Activated CD4-positive, alpha-beta T cell treated with anti-CD3 and anti-CD28 coated beads, Interleukin-10, Interleukin-2, amounts not matched to agents 100 ng/mL and 50 ng/mL, durations not matched to agents 16 hours and 8 hours (primary cell): ENCODE results near the gene RAMACL.
"Not testable (repeated sequence)": the region's sequence is repeated elsewhere in the genome, so short reads cannot be mapped to it uniquely, and the experiment has no call there.

Experiments
- DNase-seq: peaks from one replicate; pipeline ENCODE4 v3.0.0-alpha.2; 2020

RAMACL gene

DNA sequence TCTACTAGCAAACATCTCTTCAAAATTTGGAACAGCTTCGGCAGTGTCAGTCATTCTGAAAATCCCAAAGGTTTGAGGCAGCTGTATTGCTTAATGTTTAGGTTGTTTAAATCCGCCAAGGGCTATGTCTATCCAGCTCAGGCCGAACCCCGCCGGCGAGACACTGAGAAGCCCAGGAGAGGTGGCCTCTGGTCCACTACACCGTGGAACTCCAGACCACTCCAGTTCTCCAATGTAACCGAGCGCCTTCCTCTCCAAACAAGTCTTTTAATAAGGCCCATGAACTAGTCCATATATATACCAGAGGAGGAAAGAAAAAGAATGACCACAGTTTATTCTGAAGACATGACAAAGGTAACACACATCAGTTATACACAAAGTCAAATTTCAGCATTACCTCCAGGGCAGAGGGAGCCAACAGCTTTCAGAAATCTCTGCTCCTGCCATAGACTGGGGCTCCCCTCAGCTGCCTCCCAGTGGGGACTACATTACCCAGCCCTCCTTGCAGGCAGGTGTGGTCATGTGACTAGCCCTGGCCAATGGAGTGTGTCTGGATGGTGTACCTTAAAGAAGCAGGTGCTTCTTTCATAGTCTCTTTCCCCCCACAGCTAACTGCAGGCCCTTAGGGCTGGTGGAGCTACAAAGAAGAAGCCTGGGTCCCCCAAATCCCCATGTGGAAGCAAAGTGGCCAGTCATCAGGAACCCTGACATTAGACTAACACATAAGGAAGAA is at the start of gene RAMACL:
RAMACL (minus strand) TSS at position 255 of the 733 bp plus-strand sequence; CDS start at position 54, 201 bp downstream.
- DNase-seq, result peak; percentile 62

DNA sequence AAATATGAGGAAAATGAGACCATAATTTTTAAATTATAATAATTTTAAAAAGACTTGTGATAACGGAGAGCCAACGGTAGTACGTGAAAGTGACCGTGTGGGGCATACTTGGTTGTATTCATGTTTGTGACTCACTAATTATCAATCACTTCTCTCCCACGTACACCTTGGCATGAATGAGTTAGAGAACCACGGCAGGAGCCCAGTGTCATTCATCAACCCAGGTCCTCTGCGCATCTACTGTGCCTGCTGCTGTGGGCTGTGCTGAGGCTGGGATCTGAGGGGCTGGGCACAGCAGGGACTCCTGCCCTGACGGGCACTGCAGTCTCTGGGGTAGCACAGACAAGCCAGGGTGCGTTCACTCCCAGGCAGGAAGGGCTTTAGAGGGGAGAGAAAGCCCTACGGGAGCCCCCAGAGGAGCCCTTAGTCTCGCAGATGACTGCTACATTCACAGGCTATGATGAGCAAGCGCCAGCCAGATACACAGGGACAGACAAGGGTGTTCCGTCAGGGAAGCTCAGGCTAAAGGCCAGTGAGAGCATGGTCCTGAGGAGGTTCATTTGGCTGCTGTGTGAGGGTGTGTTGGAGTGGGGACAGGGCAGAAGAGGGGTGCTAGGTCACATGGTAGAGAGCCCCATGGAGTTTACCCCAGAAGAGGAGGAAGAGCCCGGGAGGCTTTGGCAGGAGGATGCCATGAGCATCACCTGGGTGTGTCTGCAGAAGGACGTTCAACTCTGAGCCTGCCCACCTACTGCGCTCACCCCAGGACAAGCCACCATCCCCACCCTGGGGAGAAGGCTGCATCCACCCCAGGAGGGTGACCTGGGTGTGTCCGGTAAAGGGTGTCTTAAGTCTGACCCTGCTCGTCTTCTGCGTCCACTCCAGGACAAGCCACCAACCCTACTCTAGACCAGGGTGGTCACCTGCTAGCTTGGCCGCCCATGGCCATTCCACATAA is 48.8 kb upstream of the RAMACL start:
- DNase-seq, result no peak

DNA sequence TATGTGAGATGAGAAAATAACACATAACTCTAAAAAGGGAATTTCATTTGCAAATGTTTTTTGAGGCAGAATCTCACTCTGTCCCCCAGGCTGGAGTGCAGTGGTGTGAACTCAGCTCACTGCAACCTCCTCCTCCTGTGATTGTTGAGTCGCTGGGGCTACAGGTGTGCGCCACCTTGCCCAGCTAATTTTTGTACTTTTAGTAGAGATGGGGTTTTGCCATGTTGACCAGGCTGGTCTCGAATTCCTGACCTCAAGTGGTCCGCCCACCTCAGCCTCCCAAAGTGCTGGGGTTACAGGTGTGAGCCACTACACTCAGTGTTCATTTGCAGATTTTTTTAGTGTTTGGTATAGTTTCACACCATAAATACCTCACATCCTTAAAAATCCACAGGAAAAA is 48.1 kb upstream of the RAMACL start:
- not testable (repeated sequence) for DNase-seq

DNA sequence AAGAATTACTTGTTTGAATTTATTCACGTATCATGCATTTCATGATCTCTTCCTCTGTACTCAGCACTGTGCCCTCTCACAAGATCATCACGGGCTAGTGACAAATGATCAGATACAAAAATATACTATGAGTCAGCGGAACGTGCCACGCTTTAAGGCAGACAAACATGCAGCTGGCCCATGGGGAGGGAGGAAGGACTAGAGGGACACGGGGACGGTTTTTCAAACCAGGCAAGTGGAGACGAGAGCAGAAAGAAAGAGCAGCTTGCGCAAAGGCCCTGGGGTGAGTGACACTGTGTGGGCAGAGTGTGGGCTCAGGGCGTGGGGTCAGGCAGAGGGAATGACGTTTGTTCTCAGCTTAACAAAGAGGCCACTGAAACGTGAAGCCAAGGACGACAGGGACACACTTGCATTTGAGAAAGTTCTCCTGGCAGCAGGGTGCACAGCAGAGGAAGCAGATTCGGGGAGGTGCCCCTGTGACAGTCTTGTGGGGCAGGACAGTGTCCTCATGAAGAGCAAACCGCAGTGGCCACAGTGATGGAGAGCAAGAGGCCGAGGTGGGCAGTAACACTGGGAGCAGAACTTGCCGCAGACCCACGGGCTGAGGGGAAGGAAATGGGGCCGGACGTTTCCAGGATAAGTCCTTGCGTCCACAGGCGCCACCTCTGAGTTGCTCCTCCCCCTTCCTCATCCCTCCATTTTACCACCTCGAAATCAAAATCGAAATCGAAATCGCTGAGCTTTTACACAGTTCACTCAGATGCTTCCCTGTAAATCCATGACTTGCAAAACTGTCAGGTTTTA is 47.5 kb upstream of the RAMACL start:
- no peak for DNase-seq

DNA sequence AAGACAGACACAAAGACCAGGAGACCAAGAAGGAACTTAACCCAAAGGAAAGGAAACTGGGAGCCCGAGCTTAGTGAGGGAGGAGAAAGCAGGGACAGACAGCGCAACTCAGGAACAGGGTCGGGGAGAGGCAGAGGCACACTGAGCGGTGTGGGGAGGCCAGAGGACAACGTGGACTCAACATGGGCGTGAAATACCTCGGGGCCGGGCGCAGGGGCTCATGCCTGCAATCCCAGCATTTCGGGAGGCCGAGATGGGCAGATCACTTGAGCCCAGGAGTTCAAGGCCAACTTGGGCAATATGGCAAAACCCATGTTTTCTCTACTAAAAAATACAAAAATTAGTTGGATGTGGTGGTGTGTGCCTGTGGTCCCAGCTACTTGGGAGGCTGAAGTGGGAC is 46.3 kb upstream of the RAMACL start:
- DNase-seq, result no peak

DNA sequence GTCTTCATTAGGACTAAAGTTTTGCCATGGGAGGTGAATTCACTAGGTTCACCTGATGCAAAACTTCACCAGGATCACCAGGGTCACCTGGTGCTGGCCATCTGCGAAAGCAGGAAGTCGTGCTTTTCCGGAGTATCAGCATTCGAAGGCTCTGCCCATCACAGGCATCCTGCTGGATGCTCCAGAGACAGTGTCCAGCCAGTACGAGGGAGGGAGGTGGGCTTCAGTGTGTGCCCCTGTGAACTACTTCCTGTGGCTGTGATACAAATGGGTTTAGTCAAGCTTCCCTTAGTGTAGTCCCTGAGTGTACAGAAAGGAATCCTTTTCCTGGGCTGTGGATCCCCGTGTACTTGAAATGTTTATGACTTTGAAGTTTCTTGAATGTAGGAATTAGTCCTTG is 44.0 kb upstream of the RAMACL start:
- DNase-seq, result no peak

DNA sequence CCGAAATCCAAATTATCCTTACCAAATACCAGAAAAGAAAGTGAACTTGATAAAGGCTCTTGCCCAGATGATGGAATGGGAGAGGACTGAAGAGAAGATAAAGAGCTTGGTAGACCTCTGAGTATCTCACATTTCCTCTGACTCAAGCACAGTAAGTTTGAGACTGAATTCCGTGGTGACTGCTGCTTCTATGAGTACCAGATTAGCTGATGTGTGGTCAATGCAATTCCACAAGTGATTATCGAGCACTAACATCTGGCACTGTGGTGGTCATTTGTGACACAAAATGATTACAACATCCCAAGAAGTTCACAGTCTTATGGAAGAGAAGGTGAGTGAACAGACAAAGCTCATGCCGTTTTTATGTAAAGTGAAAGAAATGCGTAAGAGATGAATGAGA is 43.1 kb upstream of the RAMACL start:
- peak; percentile 4 for DNase-seq

DNA sequence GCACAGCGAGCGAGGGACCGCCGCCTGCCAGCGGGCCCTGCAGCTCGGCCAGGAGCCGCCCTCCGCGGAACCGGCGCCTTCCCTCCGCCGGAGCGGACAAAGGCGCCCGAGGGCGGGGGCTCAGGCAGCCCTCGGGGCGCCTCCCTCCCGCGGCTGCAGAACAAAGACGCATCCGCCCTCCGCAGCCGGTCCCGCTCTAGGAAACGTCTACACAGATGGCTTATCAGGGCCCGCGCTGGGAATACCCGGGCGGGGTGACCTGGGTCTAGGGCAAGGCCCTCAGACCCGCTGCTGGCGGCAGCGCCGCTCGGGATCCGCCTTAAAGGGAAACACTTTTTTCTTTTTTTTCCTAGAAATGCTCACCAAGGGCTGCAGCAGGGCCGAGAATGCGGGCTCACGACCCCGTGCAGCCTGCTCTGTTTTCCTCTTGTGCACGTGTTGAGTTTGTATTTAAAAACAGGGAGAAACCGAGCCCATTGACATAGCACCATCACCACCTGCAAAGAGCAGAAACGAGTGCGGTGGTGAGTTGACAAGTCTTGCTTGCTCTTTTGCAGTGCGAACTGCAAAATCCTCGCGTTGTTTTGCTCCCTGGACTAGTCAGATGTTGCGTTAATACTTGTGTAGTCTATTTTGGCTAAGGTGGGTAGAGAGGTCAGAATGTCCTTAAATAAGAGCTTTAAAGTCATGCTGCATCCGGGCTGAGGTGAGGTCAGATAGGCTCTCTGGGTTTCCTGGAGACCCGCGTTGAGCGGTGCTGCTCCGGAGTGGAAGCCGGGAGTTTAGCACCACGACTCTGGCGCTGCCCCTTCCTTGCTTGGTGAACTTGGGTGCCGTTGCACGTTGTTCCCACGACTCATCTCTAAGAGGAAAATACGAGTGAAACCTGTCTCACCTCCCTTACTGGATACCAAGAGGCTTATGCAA is 41.7 kb upstream of the RAMACL start:
- DNase-seq, result peak; percentile 45

DNA sequence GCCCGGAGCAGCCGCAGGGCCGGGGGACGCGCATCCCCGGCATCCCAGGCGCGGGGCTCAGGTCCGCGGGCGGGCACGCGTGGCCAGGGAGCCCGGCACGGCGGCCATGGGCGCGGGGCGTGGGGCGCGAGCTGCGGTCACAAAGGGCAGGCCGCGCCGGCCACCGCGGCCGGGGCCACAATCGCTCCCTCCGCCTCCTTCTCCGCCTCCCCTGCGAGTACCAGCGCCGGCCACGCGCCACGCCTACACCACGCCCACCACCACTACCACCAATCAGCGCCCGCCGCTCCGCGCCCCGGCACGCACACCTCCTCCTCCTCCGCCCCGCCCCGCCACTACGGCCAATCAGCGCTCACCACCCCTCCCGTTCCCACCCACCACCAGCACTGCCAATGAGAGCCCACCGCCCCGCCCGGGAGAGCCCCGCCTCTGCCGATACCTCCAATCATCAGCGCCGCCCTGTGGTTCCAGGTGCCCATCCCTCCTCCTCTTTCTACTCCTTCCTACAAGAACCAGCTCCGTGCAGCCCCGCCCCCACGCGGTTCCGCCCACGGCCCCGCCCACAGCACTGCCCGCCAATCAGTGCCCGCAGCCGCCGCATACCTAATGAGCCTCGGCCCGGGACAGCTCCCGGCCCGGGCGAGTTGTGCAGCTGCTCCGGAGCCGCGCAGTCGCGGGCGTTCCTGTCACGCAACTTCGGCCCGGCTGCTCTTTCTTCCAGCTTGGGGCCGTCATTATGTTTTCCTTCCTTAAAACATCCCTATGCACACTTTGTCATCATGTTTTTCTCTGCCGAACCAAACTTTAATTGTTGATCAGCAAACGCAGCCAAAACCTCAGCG is 40.8 kb upstream of the RAMACL start, which contains the start of gene RPS6KA2:
RPS6KA2 (minus strand) TSS at position 219 of the 842 bp plus-strand sequence. CDS start 232 bp downstream, outside the sequence.
- DNase-seq, result peak; percentile 100

DNA sequence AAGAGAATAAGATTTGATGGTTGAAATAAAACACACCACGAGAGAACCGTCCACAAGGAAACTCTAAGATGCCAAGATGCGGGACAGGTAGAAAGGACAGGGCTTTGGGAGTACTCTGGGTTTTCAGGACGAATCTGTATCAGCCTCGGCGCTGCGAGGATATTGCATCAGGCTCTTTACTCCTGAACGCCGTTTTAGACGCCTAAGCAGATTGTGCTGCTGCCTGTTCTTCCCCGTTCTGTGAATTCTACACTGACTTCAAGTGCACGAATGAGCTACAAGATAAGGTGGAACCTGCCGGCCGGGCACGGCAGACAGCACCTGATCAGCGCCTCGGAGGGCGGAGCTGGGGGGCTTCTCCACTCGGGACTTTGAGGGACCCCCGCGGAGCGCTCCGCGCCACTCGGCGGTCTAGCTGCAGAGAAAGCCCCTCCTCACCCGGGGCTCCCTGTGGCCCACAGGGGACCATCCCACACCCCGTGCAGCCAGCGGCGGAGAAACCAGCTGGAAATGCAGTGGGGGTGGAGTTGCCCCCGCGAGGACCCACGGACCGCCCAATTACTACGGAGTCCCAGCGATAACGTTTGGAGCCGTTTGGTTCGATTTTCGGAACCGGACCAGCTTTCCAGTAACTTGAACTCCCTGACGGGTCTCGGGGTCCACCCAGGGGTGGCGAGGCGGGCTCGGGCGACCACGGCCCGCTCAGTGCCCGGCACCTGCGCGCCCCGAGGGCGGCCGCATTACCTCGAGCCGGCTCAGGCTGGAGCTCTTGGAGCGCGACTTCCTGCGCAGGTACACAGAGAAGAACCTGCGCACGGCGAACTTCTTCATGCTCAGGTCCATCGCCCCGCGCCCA is 39.9 kb upstream of the RAMACL start:
- peak; percentile 19 for DNase-seq

DNA sequence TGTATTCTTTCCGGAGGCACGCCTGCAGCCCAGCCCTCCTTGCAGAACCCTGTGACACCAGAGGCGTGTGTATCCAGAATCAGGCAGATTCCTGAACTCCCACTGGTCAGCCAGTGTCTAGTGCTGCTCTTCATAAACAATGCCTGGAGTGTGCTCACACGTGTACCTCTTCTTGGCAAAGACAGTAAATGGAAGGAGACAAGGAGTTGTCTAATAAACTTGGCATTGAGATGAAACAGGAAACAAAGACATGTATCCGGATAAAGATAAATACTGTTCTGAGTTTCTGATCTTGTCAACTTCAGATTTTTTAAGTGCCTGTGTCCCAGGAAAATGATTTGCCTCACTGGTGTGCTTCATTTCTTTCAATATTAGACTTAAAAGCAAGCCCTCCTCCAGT is 38.9 kb upstream of the RAMACL start:
- DNase-seq, result no peak

DNA sequence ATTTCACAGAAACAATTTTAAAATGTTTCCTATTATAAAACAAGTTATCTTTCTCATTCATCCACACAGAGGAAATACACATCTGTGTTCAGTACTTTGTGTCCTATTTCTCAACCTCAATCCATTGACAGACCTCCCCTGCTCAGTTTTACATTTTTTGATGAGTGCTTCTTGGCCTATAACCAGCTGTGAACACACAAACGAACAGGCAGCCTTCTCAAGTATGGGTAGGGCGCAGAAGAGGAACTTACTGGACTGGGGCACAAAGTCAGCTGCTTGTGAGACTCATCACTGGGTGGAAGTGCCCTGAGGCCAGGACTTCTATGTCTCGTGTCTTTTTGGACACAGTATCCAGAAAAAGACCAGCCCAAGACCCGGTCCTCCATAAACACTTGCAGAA is 37.8 kb upstream of the RAMACL start:
- DNase-seq, result no peak

DNA sequence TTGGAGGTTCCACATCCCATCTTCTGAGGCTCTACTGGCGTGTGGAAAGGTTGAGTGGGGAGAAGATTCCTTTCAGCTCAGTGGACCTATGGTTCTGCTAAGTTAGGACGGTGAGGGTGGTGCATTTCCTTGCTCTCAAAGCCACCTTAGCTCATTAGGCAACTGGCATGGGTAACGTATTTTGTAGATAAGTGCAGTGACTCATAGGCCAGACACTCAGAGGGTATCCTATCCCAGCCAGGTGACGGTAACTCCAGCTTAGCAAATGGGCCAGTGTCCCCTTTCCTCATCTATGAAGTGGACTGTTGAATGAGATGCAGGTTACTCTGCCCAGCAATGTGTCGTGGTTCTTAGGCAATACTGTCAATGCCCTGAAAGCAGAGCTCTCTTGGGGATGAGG is 36.8 kb upstream of the RAMACL start:
- no peak for DNase-seq

DNA sequence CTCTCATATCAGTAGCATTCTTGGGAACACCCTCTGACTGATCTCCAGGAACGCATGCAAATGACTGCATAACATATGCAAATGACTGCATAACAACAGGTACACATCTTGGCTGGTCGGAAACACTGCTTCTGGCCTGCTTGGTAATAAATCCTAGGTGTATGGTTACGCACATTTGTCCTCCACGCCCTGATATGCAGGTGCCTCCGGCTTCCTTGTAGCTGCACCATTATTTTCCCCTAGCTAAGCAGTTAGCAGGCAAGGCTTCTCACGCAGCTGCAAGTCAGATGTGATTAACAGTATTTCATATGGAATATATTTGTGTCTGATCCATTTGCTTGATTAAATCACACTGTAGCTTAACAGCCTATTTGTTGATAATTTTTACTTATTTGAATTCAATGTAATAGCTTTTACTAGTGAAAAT is 34.6 kb upstream of the RAMACL start:
- no peak for DNase-seq

DNA sequence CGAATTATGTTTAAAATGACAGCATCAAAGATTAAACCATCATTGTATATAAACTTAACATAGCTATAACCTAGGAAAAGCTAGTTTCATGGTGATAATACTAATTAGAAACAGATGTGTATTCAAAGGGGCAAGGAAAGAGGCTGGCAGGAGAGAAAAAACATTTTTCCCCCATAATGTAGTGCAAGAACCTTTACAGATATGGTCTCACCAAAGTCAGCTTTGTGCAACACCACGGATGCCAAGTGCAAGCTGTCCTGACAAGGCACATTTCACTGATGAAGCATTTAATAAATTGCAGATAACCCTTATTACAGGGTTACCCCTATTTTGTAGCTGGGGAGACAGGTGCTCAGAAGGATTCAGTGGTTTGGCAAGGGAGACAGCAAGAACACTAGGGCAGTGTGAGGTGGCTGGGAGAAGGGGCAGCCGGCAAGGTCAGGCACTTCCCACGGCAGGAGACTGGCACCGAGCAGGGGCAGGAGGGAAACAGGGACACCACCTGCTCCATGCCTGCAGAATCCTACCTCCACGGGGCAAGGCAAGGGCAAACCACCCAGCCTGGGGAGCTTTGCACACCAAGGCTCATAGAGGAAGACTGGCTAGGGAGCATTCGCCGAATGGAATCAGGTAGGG is 34.1 kb upstream of the RAMACL start:
- no peak for DNase-seq

DNA sequence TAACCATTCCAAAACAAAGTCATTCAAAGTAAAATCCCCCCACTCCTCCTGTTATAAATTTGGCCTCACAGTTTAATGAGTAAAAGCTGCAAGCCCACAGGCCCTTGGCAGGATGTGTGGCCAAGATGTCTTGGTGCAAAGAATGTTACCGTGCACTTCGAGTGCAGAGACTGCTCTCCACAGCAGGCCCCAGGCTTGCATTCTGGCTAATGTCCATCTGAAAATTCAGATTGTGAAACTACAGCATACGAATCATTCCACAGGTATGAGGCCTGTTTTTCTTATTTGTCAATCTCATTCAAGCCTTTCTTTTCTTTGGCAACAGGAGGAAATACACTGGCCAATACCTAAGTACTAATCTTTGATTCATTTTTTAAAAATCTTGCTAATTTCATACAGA is 33.4 kb upstream of the RAMACL start:
- DNase-seq, result no peak

DNA sequence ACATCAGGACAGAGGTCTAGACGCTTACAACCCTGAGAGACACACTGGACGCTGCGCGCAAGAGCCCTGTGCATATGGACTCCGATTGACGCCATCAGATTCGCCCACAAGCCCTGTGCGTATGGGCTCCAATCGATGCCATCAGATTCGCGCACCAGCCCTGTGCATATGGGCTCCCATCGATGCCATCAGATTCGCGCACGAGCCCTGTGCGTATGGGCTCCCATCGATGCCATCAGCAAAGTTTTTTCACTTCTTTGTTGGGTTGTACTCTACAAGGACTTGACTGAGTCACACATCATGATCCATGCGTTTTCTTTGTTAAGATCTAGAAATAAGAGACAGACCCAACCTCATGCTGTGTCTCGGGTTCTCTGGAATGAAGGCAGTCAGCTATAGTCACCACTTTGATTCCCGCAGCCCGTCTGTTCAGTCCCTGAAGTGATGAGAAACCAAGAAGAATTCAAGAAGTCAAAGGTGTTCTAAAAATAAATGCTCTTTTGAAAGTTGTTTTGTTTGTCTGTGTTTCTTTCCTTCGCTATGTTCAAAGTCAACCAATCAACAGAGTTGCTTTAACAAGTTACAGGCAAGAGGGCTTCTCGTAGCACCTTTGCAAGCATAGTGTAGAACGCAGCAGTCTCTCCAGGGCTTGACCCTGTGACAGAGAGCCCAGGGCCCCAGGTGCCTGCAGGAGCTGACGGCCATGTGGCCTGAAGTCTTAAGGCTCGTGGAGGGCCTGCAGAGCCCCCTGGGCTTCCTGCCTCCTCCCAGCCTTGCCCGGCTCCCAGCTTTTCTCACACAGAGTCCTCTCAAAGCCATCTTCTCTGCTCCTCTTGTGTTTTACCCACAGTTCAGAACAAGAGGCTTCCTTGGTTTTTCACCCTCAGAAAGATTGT is 32.6 kb upstream of the RAMACL start:
- DNase-seq, result no peak

DNA sequence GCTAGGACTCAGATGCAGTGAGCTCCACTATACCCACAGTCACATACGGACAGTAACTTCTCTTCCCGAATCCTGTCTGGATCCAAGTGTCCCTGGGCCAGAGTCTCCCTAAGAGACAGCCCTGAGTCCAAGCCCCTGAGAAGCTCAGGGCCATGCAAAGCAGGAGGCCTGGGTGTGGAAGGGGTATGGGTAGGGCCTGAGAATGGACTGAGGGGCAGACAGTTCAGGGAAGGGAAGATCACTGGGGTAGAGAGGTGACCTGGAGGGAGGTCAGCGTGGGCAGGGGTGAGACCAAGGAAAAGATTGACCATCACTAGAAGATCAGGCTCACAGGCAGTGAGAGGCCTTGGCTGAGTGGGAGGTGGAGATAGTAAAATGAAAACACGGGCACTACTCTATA is 31.8 kb upstream of the RAMACL start:
- DNase-seq, result no peak
